Activated naive CD4-positive, alpha-beta T cell treated with anti-CD3 and anti-CD28 coated beads, Interleukin-2, amount 50 U/mL, for 24 hours (primary cell): ENCODE results near the gene ANKS1A.

ENCODE experiments used
- H3K27ac Mint-ChIP-seq: one replicate; pipeline ENCODE4 v1.8.0; 2021; ENCODE audit warnings: mild to moderate bottlenecking, mixed read lengths
- H3K27me3 Mint-ChIP-seq: one replicate; pipeline ENCODE4 v1.8.0; 2021; ENCODE audit warnings: mixed read lengths
- H3K36me3 Mint-ChIP-seq: one replicate; pipeline ENCODE4 v1.8.0; 2021; ENCODE audit warnings: mixed read lengths
- H3K4me1 Mint-ChIP-seq: one replicate; pipeline ENCODE4 v1.8.0; 2021; ENCODE audit warnings: mixed read lengths
- H3K4me3 Mint-ChIP-seq: one replicate; pipeline ENCODE4 v1.8.0; 2021; ENCODE audit warnings: mild to moderate bottlenecking, mixed read lengths
- H3K9me3 Mint-ChIP-seq: one replicate; pipeline ENCODE4 v1.8.0; 2021; ENCODE audit warnings: mixed read lengths

The ANKS1A gene

DNA sequence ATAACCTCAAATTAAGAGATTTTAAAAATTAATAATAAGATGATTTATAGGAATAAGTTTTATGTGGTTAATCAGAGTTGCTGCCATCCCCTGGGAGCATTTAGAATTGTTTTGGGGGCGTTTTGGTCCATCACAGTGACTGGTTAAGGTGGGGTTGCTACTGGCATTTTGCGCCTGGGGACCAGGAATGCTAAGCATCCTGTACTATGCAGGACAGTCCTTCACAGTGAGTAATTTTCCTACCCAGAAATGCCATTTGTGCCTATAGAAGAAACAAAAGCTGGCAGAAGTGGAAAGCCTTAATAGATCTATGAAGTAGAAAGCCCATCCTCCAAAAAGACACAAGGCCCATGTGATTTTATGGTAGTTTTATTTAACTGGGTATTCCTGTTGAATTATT is 118.0 kb downstream of the ANKS1A start:
- H3K27me3 Mint-ChIP-seq, result no peaks in the 10 kb centered on the region
- no peaks in the 10 kb centered on the region for H3K4me1 Mint-ChIP-seq
- no peaks in the 10 kb centered on the region for H3K9me3 Mint-ChIP-seq
- no peak overlapping the region for H3K4me3 Mint-ChIP-seq
- H3K36me3 Mint-ChIP-seq, result peaks cover 11% of the 10 kb centered on the region
- H3K27ac Mint-ChIP-seq, result no peak overlapping the region

DNA sequence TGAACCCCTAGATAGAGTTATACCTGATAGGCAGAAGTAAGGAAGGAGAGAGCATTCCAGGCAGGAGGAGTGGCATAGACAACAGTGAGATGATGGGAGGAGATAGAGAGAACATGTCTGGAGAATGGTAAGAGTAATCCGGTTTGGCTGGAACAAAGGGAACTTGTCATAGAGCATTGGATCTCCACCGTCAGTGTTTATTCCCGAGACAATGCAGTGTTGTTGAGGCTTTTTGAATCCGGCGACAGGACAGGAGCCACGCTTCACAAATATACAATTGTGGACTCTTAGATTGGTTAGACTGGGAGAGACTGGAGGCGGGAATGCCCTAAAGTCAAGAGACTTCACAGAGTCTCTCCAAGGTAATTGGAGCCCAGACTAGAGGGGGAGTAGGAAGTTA is 119.8 kb downstream of the ANKS1A start:
- Mint-ChIP-seq H3K27me3 (no peaks in the 10 kb centered on the region), H3K36me3 (peaks cover 11% of the 10 kb centered on the region), H3K4me3 (no peak overlapping the region), H3K4me1 (no peaks in the 10 kb centered on the region), H3K9me3 (no peaks in the 10 kb centered on the region), H3K27ac (no peak overlapping the region)

DNA sequence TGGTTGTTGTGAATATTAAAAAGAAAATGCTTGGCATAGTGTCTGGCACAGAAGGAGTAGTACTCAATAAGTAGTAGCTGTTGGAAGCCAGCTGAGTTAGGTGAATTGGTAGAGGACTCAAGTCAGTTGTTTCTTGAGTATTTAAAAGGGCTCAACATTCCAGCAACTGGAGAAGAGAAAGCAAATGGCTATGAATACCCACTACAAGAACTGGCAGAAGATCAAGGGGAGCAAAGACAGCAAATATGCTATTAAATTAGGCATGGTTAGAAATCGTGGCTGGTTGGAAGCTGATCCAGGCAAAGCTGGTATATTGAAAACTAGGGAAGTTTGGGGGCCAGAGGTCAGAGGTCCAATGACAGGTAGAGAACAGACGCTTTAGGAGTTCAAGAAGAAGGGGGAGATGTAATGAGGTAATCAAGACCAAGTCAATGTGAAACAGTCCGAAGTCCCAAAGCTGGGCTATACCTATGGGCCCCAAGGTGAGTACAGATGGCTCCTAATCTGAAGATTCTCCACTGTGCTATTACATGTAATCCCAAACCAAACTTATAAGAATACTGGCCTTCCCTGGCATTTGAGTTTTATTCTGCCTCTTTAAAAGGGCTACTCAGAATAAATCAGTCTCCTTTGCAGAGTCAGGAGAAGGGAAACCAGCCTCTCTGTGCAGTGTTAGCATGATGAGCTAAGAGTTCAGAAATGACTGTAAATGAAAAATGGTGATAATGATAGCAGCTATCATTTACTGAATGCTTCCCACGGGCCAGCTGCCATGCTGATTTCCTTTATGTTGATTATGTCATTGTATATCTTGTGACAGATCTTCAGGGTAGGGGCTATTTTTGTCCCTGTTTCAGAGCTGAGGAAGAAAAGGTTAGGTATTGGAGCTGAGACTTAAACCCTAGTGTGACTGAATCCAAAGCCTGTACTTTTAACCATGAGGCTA is 122.3 kb downstream of the ANKS1A start:
- no peaks in the 10 kb centered on the region for H3K27me3 Mint-ChIP-seq
- H3K36me3 Mint-ChIP-seq, result peaks cover 7% of the 10 kb centered on the region
- no peaks in the 10 kb centered on the region for H3K9me3 Mint-ChIP-seq
- H3K4me1 Mint-ChIP-seq, result no peaks in the 10 kb centered on the region
- H3K27ac Mint-ChIP-seq, result no peak overlapping the region
- H3K4me3 Mint-ChIP-seq, result no peak overlapping the region

DNA sequence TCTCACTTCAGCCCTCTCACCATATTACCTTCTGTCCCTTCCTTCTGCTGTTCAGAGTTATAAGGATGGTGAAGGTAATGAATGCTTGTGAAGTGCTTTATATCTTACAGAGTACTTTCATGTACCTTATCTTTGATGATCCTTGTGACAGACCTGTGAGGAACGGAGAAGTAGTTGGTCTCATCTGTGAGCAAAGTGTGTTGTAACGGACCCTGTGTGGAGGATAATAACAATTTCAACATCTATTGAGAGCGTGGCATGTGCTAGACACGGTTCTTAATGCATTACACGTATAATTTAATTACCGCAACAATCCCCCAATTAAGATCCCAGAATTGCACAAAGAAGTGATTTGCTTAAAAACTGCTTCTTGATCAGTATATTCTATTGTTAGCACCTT is 124.6 kb downstream of the ANKS1A start:
- Mint-ChIP-seq H3K27ac (no peak overlapping the region), H3K36me3 (peaks cover 8% of the 10 kb centered on the region), H3K4me3 (no peak overlapping the region), H3K4me1 (no peaks in the 10 kb centered on the region), H3K27me3 (no peaks in the 10 kb centered on the region), H3K9me3 (no peaks in the 10 kb centered on the region)

DNA sequence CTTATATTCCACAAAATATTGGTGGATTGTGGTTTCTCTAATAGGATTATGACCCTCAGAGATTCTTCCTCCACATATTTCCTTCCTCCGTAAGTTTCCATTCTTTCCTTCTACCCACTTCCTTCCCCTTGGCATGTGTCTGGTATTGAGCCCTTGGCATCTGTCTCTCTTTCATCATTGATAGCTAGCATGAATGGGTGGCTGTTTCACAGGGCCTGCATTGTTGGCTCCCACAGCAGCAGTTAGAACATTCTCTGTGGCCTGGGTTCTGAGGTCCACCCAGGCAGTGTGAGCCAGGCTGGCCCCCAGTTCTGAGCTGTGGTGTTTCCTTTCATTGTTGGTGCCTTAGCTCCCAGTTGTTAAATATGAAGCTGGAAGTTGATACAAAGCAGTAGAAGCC is 125.3 kb downstream of the ANKS1A start:
- H3K36me3 Mint-ChIP-seq, result peaks cover 9% of the 10 kb centered on the region
- no peak overlapping the region for H3K27ac Mint-ChIP-seq
- H3K4me1 Mint-ChIP-seq, result no peaks in the 10 kb centered on the region
- no peaks in the 10 kb centered on the region for H3K27me3 Mint-ChIP-seq
- H3K4me3 Mint-ChIP-seq, result no peak overlapping the region
- H3K9me3 Mint-ChIP-seq, result no peaks in the 10 kb centered on the region

DNA sequence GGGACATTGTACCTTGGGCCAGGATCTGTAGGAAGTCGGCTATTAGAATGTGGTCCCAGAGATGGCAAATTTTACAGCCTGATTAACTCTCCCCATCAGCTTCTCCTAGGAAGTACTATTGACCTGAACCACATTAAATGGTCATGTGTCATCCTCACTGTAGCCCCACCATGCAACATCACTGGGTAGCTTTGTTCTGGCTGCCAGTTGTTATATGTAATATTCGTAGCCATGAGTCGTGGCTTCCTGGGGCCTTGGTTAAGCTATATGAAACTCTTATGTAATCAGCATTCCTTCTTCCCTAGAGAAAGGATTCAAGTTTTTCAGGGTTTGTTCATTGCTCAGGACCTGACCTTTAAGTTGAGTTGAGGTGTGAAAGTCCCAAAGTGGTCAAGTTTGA is 125.7 kb downstream of the ANKS1A start:
- no peak overlapping the region for H3K27ac Mint-ChIP-seq
- H3K27me3 Mint-ChIP-seq, result no peaks in the 10 kb centered on the region
- H3K4me1 Mint-ChIP-seq, result no peaks in the 10 kb centered on the region
- no peak overlapping the region for H3K4me3 Mint-ChIP-seq
- no peaks in the 10 kb centered on the region for H3K9me3 Mint-ChIP-seq
- peaks cover 12% of the 10 kb centered on the region for H3K36me3 Mint-ChIP-seq

DNA sequence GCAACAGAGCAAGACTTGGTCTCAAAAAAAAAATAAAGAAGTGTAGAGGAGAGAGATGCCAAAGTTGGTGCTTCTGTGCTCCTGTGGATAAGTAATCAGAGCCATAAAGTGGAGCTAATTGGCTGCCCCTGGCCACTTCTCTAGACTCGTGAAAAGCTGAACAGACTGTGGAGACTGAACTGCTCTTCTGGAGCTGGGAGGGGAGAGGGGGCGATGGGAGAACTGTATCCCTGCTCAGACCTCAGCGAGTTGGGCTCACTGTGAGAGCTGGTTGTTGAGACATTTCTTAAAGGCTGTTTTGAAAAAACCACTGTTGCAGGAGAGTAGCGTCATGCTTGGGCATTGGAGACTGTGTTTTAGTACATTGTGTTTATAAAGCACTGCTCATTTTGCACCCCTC is 126.4 kb downstream of the ANKS1A start:
- Mint-ChIP-seq H3K4me1 (no peaks in the 10 kb centered on the region), H3K4me3 (no peak overlapping the region), H3K9me3 (no peaks in the 10 kb centered on the region), H3K27me3 (no peaks in the 10 kb centered on the region), H3K36me3 (peaks cover 12% of the 10 kb centered on the region), H3K27ac (no peak overlapping the region)

DNA sequence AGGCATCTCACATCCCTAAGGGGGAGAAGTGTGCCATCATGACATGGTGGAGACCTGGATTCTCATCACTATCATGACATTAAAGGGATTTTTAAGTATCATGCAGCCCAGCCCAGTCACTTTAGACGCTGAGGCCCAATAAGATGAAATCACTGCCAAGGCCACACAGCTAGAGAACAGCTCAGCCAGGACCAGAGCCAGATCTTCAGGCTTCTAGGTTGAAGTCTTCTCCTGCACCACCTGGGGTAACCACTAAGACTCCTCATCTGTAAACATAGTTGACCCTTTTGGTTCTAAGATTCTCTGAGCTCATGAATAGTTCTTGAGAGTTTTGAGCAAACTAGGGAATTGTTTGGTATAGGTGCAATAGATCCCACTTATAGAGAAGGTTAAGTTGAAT is 126.9 kb downstream of the ANKS1A start:
- Mint-ChIP-seq H3K36me3 (peaks cover 12% of the 10 kb centered on the region), H3K9me3 (no peaks in the 10 kb centered on the region), H3K4me3 (no peak overlapping the region), H3K27ac (no peak overlapping the region), H3K4me1 (no peaks in the 10 kb centered on the region), H3K27me3 (no peaks in the 10 kb centered on the region)

DNA sequence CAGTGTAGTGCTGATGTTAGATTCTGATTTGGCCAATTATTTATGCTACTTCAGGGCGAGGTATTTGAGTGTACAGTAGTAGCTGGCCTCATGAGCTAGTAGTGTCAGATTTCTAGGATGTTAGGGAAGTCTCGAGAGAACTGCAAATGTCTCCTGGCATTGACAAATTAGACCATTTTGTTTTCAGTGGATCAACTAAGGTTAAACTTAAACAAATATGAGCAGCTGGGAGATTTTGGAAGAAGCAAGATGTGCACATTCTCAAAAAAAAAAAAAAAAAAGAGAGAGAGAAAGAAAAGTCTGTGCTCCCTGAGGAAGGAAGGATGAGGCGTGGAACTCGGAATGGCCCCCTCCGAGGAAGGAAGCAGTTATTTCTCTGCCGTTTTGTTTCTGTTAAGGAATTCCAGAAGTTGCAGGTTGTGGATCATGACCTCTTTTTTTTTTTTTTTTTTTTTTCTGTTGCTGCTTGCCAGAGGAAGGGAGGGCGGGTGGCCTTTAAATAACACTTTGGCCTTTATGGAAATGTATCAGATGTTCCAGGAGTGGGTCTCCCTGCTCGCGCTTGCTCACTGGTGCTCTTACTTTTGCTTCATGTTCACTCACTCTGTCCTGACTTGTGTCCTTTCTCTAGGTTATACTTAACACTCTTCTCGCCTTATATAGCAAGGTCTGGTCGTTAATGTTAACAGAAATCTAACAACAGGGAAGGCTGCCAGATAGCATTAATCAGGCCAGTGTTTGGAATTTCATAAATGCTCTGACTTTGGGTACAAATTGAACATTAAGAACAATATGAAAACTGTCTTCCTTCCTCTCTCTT is 127.7 kb downstream of the ANKS1A start:
- Mint-ChIP-seq H3K4me3 (no peak overlapping the region), H3K4me1 (no peaks in the 10 kb centered on the region), H3K9me3 (no peaks in the 10 kb centered on the region), H3K27me3 (no peaks in the 10 kb centered on the region), H3K27ac (no peak overlapping the region), H3K36me3 (peaks cover 10% of the 10 kb centered on the region)

DNA sequence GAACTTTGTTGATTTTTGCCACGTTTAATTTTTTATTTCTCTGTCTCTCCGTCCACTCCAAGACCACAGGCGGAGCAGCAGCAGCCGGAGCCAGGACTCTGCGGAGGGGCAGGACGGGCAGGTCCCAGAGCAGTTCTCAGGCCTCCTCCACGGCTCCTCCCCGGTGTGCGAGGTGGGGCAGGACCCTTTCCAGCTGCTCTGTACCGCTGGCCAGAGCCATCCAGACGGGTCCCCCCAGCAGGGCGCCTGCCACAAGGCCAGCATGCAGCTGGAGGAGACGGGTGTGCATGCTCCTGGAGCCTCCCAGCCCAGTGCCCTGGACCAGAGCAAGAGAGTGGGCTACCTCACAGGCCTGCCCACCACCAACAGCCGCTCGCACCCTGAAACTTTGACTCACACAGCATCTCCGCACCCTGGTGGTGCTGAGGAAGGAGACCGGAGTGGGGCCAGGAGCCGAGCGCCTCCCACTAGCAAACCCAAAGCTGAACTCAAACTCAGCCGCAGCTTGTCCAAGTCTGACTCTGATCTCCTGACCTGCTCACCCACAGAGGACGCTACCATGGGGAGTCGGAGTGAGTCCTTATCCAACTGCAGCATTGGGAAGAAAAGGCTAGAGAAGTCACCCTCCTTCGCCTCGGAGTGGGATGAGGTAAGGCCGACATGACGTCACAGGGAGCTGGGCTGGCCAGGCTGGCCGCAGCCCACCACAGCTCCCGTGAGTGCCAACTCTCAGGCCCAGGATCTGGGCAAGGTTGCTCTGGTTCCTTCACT is 128.5 kb downstream of the ANKS1A start:
- Mint-ChIP-seq H3K4me3 (no peak overlapping the region), H3K9me3 (no peaks in the 10 kb centered on the region), H3K4me1 (no peaks in the 10 kb centered on the region), H3K36me3 (peaks cover 10% of the 10 kb centered on the region), H3K27ac (no peak overlapping the region), H3K27me3 (no peaks in the 10 kb centered on the region)

DNA sequence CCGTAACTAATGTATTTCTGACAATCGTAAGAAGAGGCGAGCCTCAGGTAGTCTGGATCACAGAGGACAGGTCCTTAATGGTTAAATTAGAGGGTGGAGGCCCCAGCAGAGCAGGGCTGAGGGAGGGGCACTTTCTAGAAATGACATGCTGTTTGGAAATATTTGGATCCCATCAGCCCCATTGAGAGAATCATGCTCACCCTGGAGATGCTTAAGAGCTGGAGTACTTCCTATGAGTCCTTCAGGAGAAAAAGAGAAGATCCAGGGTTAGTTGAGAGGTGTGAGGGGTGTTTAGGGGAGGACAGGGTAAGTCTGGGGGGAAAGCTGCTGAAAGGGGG is 129.1 kb downstream of the ANKS1A start:
- Mint-ChIP-seq H3K27ac (no peak overlapping the region), H3K9me3 (no peaks in the 10 kb centered on the region), H3K4me1 (no peaks in the 10 kb centered on the region), H3K27me3 (no peaks in the 10 kb centered on the region), H3K4me3 (no peak overlapping the region), H3K36me3 (peaks cover 10% of the 10 kb centered on the region)

DNA sequence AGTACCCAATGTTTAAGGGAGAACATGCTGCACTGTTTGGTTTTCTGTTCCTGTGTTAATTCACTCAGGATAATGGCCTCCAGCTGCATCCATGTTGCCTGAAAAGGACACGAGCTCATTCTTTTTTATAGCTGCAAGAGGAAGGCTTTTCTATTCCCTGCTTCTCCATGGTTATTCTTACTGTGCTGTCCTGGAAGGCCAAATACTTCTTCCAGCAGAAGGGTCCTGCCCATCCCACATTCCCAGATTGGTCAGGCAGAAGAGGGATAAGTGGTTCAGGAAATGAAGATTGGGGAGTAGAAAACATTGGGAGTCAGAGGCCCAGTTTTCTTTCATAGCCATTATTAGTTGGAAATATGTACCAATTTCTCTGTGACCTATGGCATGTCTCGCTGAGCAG is 129.7 kb downstream of the ANKS1A start:
- H3K36me3 Mint-ChIP-seq, result peaks cover 10% of the 10 kb centered on the region
- no peaks in the 10 kb centered on the region for H3K4me1 Mint-ChIP-seq
- no peak overlapping the region for H3K27ac Mint-ChIP-seq
- no peak overlapping the region for H3K4me3 Mint-ChIP-seq
- H3K9me3 Mint-ChIP-seq, result no peaks in the 10 kb centered on the region
- no peaks in the 10 kb centered on the region for H3K27me3 Mint-ChIP-seq

DNA sequence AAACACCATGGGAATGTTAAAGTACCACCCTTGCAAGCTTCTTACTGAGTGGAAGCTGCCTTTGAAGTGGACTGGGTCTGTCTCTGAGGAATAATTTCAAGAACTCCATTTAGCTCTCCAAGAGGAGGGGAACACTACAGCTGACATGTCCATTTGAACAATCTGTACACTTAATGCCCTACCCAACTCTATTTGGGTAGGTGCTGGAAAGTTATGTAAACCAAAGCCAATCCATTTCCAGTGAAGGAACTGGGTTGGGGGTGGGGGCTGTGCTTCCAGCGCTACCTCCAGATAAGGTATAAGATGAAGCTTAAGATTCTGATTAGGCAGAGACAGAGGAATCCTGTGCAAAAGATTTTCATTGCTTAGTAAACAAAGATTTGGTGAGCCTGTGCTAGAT is 130.1 kb downstream of the ANKS1A start:
- Mint-ChIP-seq H3K36me3 (peaks cover 10% of the 10 kb centered on the region), H3K27me3 (no peaks in the 10 kb centered on the region), H3K4me3 (no peak overlapping the region), H3K9me3 (no peaks in the 10 kb centered on the region), H3K27ac (no peak overlapping the region), H3K4me1 (no peaks in the 10 kb centered on the region)

DNA sequence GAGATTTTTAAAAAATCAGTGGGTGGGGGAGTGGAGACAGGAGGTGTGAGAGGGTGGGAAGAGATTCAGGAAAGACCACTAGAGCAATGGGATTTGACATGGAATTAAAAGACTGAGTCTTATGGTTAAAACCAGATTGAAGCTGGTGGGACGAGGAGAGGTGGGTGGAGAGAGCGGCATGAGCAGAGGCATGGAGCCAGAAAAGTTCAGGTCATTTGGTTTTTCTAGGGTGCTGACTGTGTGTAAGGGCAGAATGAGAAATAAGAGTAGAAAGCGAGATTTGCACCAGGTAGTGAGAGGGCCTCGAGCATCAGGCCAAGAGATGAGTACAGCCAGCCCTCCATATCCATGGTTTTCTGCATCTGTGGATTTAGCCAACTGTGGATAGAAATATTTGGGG is 130.8 kb downstream of the ANKS1A start:
- no peak overlapping the region for H3K27ac Mint-ChIP-seq
- H3K27me3 Mint-ChIP-seq, result no peaks in the 10 kb centered on the region
- H3K4me3 Mint-ChIP-seq, result no peak overlapping the region
- no peaks in the 10 kb centered on the region for H3K4me1 Mint-ChIP-seq
- H3K36me3 Mint-ChIP-seq, result peaks cover 10% of the 10 kb centered on the region
- no peaks in the 10 kb centered on the region for H3K9me3 Mint-ChIP-seq

DNA sequence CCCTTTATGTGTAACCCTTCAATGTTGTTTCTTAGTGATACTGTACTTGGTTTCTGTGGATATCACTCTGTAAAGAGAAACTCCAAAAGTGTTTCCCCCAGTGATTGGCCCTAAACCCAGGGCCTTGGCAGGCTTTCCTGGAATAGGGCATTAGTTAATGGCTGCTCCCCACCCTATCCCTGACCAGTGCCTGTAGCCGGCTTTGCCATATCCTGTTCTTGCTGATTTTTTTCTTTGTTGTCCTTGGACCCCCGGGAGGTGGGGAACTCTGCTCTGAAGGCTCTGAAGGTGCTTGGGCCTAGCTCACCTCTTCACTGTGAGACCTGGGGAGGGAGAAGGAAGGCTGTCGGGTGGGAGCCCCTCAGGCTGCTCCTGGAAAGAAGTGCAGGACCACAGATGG is 131.9 kb downstream of the ANKS1A start:
- no peak overlapping the region for H3K4me3 Mint-ChIP-seq
- no peaks in the 10 kb centered on the region for H3K27me3 Mint-ChIP-seq
- no peak overlapping the region for H3K27ac Mint-ChIP-seq
- H3K4me1 Mint-ChIP-seq, result no peaks in the 10 kb centered on the region
- H3K36me3 Mint-ChIP-seq, result peaks cover 10% of the 10 kb centered on the region
- H3K9me3 Mint-ChIP-seq, result no peaks in the 10 kb centered on the region
